GM19438 (cell line): ENCODE measurements around the gene KCNMB2.
"Not testable (repeated sequence)": the region's sequence is repeated elsewhere in the genome, so short reads cannot be mapped to it uniquely, and the experiment has no call there.

Experiments used
- ATAC-seq: cut with Tn5 transposase; IDR thresholded peaks from one replicate; pipeline ENCODE4 v1.9.1; 2021; ENCODE audit warnings: low read depth; ENCODE audit not compliant: unreplicated experiment

Gene KCNMB2

GRCh38 chr3:178847190-178847589 is 311.0 kb downstream of the KCNMB2 start:
- no peak for ATAC-seq

GRCh38 chr3:178849199-178849910 is 313.1 kb downstream of the KCNMB2 start:
- no peak for ATAC-seq

GRCh38 chr3:178850450-178851190 is 314.4 kb downstream of the KCNMB2 start:
- ATAC-seq = no peak

DNA sequence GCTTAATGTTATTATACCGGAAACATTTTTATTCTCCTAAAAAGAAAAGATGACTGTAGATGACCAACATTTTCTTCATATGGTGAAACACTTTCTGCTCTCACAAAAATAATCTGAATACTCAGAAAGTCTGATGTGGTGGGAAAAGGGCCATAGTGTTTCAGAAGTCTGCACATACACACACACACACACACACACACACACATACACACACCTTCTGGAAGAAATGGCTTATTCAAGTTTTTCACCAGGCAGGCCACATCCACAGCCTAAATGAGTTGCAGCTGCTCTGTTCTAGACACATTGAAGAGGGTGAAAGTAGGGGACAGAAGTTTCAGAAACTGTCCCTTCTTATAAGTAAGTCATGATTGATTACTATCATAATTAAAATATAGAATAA is 315.3 kb downstream of the KCNMB2 start:
- no peak for ATAC-seq

DNA sequence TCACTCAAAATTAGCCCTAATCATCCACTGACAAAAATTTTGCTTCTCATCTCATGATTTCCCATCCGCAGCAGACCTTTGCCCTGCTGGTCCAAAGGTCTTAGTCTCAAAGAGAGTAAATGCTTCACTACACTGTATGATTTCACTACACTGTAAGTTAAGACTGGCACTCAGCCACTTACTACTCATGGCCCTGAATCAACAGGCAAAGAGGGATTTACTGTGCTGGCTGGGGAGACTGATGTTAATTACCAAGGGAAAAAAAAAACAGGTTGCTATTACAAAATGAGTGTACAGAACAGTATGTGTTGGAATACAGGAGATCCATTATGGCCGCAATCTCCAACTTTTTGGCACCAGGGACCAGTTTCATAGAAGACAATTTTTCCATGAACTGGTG is 320.6 kb downstream of the KCNMB2 start:
- ATAC-seq = no peak

- no peak for ATAC-seq
Measured at GRCh38 chr3:178859386-178859785, 323.1 kb downstream of the KCNMB2 start.

DNA sequence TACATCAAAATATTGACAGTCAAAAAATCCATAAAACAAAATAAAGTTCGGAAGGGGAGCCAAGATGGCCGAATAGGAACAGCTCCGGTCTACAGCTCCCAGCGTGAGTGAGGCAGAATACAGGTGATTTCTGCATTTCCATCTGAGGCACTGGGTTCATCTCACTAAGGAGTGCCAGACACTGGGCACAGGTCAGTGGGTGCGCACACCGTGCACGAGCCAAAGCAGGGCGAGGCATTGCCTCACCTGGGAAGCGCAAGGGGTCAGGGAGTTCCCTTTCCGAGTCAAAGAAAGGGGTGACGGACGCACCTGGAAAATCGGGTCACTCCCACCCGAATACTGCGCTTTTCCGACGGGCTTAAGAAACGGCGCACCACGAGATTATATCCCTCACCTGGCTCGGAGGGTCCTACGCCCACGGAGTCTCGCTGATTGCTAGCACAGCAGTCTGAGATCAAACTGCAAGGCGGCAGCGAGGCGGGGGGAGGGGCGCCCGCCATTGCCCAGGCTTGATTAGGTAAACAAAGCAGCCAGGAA is 323.7 kb downstream of the KCNMB2 start:
- not testable (repeated sequence) for ATAC-seq

GRCh38 chr3:178868681-178869080 is 332.4 kb downstream of the KCNMB2 start:
- no peak for ATAC-seq

DNA sequence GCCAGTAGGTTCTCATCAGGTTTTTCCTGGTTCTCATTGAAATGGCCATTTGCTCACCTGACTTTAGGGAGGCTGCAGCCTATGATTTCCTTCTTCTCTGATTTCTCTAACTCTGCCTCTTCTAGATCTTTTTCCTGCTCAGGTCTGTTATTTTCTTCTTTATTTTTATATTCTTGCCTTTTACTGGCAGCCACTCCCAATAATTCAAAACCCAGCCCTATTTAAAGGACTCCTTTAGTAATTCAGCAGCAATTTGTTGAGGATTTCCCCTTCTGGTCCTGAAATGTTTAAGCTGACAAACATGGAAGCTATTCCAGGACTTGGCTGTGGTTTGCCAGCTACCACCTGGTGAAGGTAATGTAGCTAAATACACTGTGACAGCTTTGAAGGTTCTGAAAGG is 333.8 kb downstream of the KCNMB2 start:
- no peak for ATAC-seq

GRCh38 chr3:178875157-178875556 is 338.9 kb downstream of the KCNMB2 start:
- ATAC-seq = no peak

- no peak for ATAC-seq
Measured at GRCh38 chr3:178875836-178876235, 339.6 kb downstream of the KCNMB2 start.

- no peak for ATAC-seq
Measured at GRCh38 chr3:178880274-178880673, 344.0 kb downstream of the KCNMB2 start.
